HT1080 (cell line): ENCODE measurements around the gene SLC35B1. TPM values are rescaled to one million over a fixed set of nuclear protein-coding genes. Genes with fewer than 3 reads are reported as not detected.
A peak's percentile ranks its signal among the peaks of the same experiment; 100 is the strongest.

Experiments
- DNase-seq: peaks from one replicate; pipeline ENCODE4 v3.0.0-alpha.2; 2015; ENCODE audit warnings: low read depth
- total RNA-seq: library from RNA; depleted of rRNA; stranded (reverse); fragments of >200 nt; shearing (Covaris generic); gene quantifications from 2 replicates; pipeline ENCODE4 v1.2.3, GENCODE V29; 2014

Gene SLC35B1
- total RNA-seq, 1 experiment from 2014 or later = 77.1 TPM

GRCh38 chr17:49700960-49701359 lies 6.8 kb downstream of the SLC35B1 start:
- no peak for DNase-seq

- no peak for DNase-seq
Measured at GRCh38 chr17:49699966-49700575, 7.7 kb downstream of the SLC35B1 start.

DNA sequence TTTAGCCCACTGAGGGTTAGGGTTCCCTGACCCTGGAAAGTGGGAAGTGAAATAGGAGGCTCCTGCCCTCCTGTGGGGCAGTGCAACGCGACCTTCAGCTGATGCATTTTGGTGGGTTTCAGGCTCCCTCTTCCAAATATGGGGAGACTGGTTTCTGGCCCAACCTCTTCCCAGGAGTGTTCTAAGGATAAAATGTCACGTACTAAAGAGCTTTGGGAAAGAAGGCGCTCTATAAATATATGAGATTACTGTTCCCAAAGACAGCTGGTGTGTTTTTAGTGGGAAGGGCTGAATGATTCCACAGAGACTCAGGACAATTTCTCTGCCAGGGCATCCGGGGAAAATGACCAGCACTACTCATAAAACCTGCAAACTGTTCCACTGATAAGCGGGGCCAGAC lies 9.8 kb downstream of the SLC35B1 start:
- DNase-seq = no peak

DNA sequence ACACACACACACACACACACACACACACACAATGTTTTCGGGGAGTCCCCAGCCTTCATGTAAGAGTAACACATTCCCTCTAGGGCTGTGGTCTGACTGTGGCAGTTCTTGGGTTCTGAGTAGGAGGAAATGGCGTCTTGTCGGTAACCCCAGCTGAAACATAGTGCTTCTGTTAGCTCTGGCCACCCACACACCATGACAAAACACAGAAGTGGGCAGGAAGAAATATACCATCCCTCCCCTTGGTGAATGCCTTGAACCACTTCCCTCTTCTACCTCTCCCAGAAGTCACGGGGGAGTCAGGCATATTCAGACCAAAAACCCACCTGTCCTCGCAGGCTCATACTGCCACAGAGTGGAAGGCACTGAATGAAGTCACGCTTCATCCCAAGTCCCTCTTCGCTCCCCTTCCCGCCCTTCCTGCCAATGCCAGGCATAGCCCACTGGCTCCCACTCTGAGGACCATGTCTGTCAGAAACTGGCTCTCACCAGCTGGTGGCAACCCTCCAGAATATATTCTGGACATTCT lies 11.5 kb downstream of the SLC35B1 start:
- no peak for DNase-seq

GRCh38 chr17:49695698-49696232 lies 12.0 kb downstream of the SLC35B1 start:
- DNase-seq = no peak

- peak; percentile 38 for DNase-seq
Measured at GRCh38 chr17:49694847-49695697, 12.7 kb downstream of the SLC35B1 start.

DNA sequence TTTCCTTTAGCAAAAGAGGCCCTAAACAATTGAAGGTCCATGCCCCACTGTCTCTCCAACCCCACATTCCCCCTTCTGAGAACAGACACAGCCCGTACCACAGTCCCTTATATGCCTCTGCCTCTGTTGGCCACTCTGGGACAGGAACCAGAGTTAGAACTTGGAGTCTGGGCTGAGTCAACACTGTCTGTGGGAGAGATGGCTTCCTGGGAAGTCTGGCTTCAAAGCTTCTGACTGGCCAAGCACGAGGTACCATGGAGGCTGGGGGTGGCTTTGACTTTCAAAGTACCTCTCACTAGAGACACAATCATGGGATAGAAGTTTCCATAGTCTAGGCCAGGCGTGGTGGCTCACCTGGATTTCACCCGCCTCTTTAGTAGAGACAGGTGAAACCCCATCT lies 15.0 kb downstream of the SLC35B1 start:
- DNase-seq = no peak

DNA sequence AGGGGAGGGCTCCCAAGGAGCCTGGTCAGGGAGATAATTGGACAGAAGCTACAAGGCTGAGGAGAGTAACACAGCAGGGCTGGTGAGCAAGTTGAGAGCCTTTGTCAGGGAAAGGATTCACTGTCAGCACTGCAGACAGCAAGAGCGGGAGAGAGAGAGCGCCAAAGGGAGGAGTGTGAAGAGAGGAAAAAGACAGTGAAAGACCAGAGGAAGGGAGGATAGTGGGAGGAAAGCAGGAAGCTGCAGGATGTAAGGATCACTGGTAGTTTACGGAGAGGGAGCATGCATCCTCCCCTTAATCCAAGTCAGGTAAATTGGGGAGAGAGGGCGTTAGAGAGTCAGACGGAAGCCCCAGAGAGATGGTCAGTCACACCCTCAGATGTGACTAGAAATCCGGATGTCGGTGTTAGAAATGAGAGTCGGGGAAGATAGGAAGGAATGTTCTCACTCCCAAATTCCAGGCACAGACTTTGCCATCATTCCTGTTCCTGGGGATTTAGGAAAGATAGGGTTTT lies 16.0 kb downstream of the SLC35B1 start:
- no peak for DNase-seq

DNA sequence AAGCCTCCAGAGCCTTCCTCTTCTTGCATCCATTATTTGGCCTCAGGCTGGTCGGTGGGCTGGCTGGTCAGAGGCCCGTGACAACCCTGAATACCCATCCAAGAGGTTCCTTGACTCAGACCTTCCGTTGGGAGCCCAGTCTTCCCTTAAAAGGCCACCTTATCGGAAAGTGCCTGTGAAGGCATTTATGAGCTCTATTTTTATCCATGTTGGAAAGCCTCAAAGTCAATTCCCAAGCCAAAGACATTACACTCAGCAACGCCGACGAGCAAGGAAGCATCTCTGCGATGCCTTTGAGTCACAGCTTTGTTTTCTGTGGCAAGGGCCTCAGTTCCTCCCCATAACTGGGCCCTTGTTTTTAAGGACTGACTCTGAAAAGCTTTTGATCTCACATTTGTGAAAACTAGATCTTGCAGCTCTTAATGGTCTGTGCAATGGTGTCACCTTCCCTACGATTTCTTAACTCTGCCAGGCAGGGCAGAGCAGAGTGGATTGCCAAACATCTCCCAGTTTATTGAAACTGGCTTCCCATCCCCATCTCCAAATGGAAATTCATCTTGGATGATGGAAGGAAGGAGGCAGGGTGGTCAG lies 16.6 kb downstream of the SLC35B1 start:
- DNase-seq = no peak

DNA sequence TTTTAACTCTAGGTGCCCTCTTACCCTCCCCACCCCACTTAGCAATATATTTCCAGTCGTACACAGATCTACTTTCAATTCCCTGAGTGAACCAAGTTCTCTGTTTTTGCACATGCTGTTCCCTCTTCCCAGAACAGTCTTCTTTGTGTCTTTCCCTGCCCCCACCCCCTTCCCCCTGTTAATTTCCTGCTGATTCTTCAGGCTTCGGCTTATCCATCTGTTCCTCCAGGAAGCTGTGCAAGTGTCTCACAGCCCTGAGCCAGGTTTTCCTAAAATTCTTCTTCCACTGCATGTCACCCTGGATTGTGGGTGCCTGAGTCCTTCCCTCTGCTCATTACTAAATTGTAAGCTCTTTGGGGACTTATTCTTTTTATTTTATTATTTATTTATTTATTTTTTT lies 17.5 kb downstream of the SLC35B1 start:
- no peak for DNase-seq

DNA sequence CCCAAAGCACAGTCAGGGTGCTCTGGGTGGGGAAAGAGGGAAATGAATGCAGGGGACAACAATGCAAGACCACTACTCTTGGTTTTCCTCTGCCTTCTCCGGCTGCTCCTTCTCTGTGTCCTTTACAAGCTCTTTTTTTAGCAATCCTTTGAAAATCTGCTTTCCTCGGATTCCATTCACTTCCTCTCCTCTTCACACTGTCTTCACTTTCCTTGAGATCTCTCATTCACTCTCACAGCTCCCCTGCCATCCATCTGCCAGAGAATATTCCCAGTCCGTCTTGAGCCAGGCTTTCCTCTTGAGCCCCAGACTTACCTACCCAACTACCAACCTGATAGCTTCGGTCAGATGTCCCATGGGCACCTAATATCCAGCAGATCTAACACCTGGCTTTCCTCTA lies 18.9 kb downstream of the SLC35B1 start:
- no peak for DNase-seq

DNA sequence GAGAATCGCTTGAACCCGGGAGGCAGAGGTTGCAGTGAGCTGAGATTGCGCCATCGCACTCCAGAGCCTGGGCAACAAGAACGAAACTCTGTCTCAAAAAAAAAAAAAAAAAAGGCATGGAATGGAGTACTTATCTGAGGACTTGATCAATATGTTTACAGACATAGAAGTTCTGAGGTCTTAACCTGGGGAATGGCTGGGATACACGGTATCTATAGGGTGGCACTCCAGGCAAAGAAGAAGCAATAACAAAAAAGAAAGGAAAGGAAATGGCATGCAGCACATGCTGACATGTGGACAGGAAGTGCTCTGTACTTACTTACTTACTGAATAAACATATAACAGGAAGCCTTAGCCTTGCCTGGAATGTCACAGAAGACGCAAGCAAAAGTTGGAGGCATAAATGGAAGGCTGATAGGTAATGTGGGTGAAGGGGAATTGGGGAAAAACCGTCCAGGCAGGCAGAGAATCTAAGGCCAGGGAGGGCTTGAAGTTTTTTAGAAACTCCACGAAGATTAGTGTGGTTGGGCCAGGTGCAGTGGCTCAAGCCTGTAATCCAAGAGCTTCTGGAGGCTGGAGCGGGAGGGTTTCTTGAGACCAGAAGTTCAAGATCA lies 19.8 kb downstream of the SLC35B1 start:
- DNase-seq = peak; percentile 60

- no peak for DNase-seq
Measured at GRCh38 chr17:49681106-49681979, 26.4 kb downstream of the SLC35B1 start.

GRCh38 chr17:49680314-49680713 lies 27.4 kb downstream of the SLC35B1 start:
- no peak for DNase-seq

GRCh38 chr17:49677933-49678847 lies 29.6 kb downstream of the SLC35B1 start, which contains the start of gene SPOP:
SPOP (minus strand) TSS chr17:49678097; CDS start chr17:49622810, 55,287 bp downstream.
- DNase-seq = peak; percentile 99

GRCh38 chr17:49677134-49677932 lies 30.4 kb downstream of the SLC35B1 start:
- peak; percentile 82 for DNase-seq

DNA sequence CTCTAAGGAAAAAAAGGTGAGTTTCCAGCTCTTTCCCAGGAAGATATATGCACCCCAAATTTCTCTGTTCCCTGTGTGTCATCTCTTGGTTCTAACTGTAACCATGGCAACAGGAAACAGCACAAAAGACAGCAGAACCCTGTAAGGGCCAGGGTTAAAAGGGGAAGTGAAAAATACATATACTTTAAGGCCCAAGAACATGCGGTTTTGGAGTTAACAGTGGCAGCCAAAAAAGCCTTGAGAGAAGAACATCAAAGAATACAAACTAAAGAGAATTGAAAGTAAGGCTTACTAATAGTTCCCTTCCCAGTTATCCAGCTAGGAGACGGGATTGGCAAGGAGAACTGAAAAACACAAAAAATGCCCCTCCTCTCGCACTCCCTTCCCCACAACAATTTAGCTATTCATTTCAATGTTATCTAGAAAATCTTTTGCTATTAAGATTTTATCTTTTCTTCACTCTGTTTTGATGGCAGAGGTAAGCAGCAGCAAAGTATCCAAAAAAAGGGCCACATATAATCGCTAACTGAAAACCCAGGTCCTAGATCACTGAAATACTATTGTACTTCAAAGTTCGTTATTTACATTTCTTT lies 31.4 kb downstream of the SLC35B1 start:
- DNase-seq = peak; percentile 34

DNA sequence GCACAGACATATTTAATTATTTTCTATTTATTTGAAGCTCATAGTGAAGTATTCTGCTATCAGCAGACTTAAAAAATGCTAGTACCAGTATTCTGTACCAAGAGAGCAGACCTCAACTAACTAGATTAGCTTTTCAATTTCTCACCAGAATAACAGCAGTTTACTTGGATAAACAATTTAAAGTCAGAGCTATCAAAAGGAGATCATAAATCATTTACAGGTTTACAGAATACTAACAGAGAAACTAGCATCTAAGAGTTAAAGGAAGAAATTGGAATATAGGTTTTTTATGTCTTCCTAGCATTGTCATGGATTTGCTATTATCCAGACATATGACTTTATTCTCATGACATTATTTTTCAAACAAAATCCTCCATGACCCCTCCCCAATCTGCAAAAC lies 33.3 kb downstream of the SLC35B1 start:
- DNase-seq = no peak
